ELF-1 (cell line): Measurements from ENCODE around the gene PRKACA.

ENCODE experiments used
- DNase-seq: peaks from one replicate; pipeline ENCODE4 v3.0.0-alpha.2; 2016; ENCODE audit warnings: low read depth, low spot score

The PRKACA gene

GRCh38 chr19:14093117-14093823 lies 24.3 kb downstream of the PRKACA start:
- DNase-seq = no peak

- peak; percentile 30 for DNase-seq
These were observed 25.6 kb downstream of the PRKACA start for GRCh38 chr19:14091813-14092462.

GRCh38 chr19:14091081-14091812 lies 26.3 kb downstream of the PRKACA start:
- DNase-seq = peak; percentile 64

- DNase-seq = no peak
These were observed 27.0 kb downstream of the PRKACA start, which contains the start of gene SAMD1 for GRCh38 chr19:14090509-14091080. SAMD1 (minus strand) TSS chr19:14090751.

- peak; percentile 40 for DNase-seq
These were observed 27.7 kb downstream of the PRKACA start for GRCh38 chr19:14089662-14090508.

GRCh38 chr19:14089412-14089661 lies 28.2 kb downstream of the PRKACA start:
- no peak for DNase-seq

GRCh38 chr19:14088634-14089411 lies 28.7 kb downstream of the PRKACA start:
- no peak for DNase-seq

GRCh38 chr19:14086098-14086497 lies 31.5 kb downstream of the PRKACA start:
- no peak for DNase-seq

- peak; percentile 40 for DNase-seq
These were observed 32.1 kb downstream of the PRKACA start, which contains the start of gene C19orf67 for GRCh38 chr19:14085309-14085995. C19orf67 (minus strand) TSS chr19:14085783; CDS start chr19:14085627, 156 bp downstream.

- DNase-seq = no peak
These were observed 34.9 kb downstream of the PRKACA start for GRCh38 chr19:14082675-14082960.

GRCh38 chr19:14081797-14082674 lies 35.5 kb downstream of the PRKACA start:
- no peak for DNase-seq

GRCh38 chr19:14080887-14081796 lies 36.4 kb downstream of the PRKACA start:
- peak; percentile 99 for DNase-seq

GRCh38 chr19:14078411-14078810 lies 39.2 kb downstream of the PRKACA start:
- DNase-seq = no peak

GRCh38 chr19:14073925-14074838 lies 43.4 kb downstream of the PRKACA start:
- DNase-seq = no peak

GRCh38 chr19:14073261-14073924 lies 44.2 kb downstream of the PRKACA start:
- DNase-seq = peak; percentile 57

GRCh38 chr19:14072535-14073260 lies 44.9 kb downstream of the PRKACA start, which contains the start of gene MISP3:
MISP3 (plus strand) TSS chr19:14072786; CDS start chr19:14073310, 524 bp downstream.
- DNase-seq = peak; percentile 42
